ENCODE measurements around the gene MRPS7. TPM values are rescaled to one million over a fixed set of nuclear protein-coding genes. Genes with fewer than 3 reads are reported as not detected.

MRPS7 gene
- total RNA-seq, 1 experiment from 2014 or later: 51.3 TPM

- TF ChIP-seq CTCF (conservative IDR thresholded peaks at IDR 0.05): no peak
- no peak for TF ChIP-seq EZH2 (IDR thresholded peaks at IDR 0.05; ENCODE audit: low read depth)
These were observed 38.6 kb downstream of the MRPS7 start for GRCh38 chr17:75300280-75300679.

GRCh38 chr17:75301049-75301448 is 39.4 kb downstream of the MRPS7 start:
- Histone ChIP-seq H3K9me2 (ENCODE audit: insufficient read depth) (no peaks in the 10 kb centered on the region), H3K36me3 (ENCODE audit: low read depth) (no peaks in the 10 kb centered on the region), H2AFZ (no peak overlapping the region), H3K4me1 (replicated peaks; ENCODE audit: insufficient read depth) (no peaks in the 10 kb centered on the region), H3K27me3 (ENCODE audit: insufficient read depth, low read depth) (no peaks in the 10 kb centered on the region), H3K79me2 (ENCODE audit: low read depth) (no peaks in the 10 kb centered on the region), H3K27ac (no peak overlapping the region), H3K4me3 (no peak overlapping the region), H3K4me2 (no peak overlapping the region), H3F3A (ENCODE audit: insufficient read depth, low read depth) (0 out of 2 replicates have a peak, but pooled peaks cover 5% of the 10 kb centered on the region), H3K9me3 (ENCODE audit: insufficient read depth, low read depth) (no peaks in the 10 kb centered on the region), H4K20me1 (ENCODE audit: insufficient read depth) (no peaks in the 10 kb centered on the region)
- DNase-seq: no peak
- BruUV-seq (replicated peaks): no TSS peak
- POLR2A ChIA-PET (ENCODE audit: unreplicated experiment): no interaction called here
- TF ChIP-seq EZH2 (IDR thresholded peaks at IDR 0.05; ENCODE audit: low read depth): no peak
- no peak for TF ChIP-seq CTCF (conservative IDR thresholded peaks at IDR 0.05)
- intact Hi-C loops (cut with micrococcal nuclease; ENCODE audit: unreplicated experiment): no loop called here
- CTCF ChIA-PET: no interaction called here

More at GRCh38 chr17:75300280-75300679, 38.6 kb downstream of the MRPS7 start:
- Histone ChIP-seq H4K20me1 (ENCODE audit: insufficient read depth) (no peaks in the 10 kb centered on the region), H3K4me2 (no peak overlapping the region), H3K4me1 (replicated peaks; ENCODE audit: insufficient read depth) (no peaks in the 10 kb centered on the region), H3K27me3 (ENCODE audit: insufficient read depth, low read depth) (no peaks in the 10 kb centered on the region), H3K9me3 (ENCODE audit: insufficient read depth, low read depth) (no peaks in the 10 kb centered on the region), H3K36me3 (ENCODE audit: low read depth) (no peaks in the 10 kb centered on the region), H3K4me3 (no peak overlapping the region), H3K9me2 (ENCODE audit: insufficient read depth) (no peaks in the 10 kb centered on the region), H3F3A (ENCODE audit: insufficient read depth, low read depth) (0 out of 2 replicates have a peak, but pooled peaks cover 5% of the 10 kb centered on the region), H2AFZ (no peak overlapping the region), H3K79me2 (ENCODE audit: low read depth) (no peaks in the 10 kb centered on the region), H3K27ac (no peak overlapping the region)
- CTCF ChIA-PET: no interaction called here
- BruUV-seq (replicated peaks): no TSS peak
- intact Hi-C loops (cut with micrococcal nuclease; ENCODE audit: unreplicated experiment): no loop called here
- DNase-seq: no peak
- POLR2A ChIA-PET (ENCODE audit: unreplicated experiment): no interaction called here

- intact Hi-C loops (cut with micrococcal nuclease; ENCODE audit: unreplicated experiment): no loop called here
- no TSS peak for BruUV-seq (replicated peaks)
- no peak overlapping the region for H3K4me2 ChIP-seq
These were observed 40.0 kb downstream of the MRPS7 start for GRCh38 chr17:75301502-75302206.

More at GRCh38 chr17:75301502-75302206, 40.0 kb downstream of the MRPS7 start:
- Histone ChIP-seq H3K27me3 (ENCODE audit: insufficient read depth, low read depth) (no peaks in the 10 kb centered on the region), H2AFZ (no peak overlapping the region), H3K9me2 (ENCODE audit: insufficient read depth) (no peaks in the 10 kb centered on the region), H4K20me1 (ENCODE audit: insufficient read depth) (no peaks in the 10 kb centered on the region), H3K27ac (no peak overlapping the region), H3F3A (ENCODE audit: insufficient read depth, low read depth) (0 out of 2 replicates have a peak, but pooled peaks cover 5% of the 10 kb centered on the region), H3K79me2 (ENCODE audit: low read depth) (no peaks in the 10 kb centered on the region), H3K9me3 (ENCODE audit: insufficient read depth, low read depth) (no peaks in the 10 kb centered on the region), H3K4me3 (no peak overlapping the region), H3K36me3 (ENCODE audit: low read depth) (no peaks in the 10 kb centered on the region), H3K4me1 (replicated peaks; ENCODE audit: insufficient read depth) (no peaks in the 10 kb centered on the region)
- TF ChIP-seq CTCF (conservative IDR thresholded peaks at IDR 0.05) (no peak), EZH2 (IDR thresholded peaks at IDR 0.05; ENCODE audit: low read depth) (no peak)
- ChIA-PET CTCF (no interaction called here), POLR2A (ENCODE audit: unreplicated experiment) (interaction anchor here (0.6 kb wide), 1 partner anchor 314 kb away, joined by 4 read pairs; the partner anchor contains the start of gene CDR2L)
- no peak for DNase-seq
